CD4-positive, alpha-beta T cell treated with Interleukin-12 subunit alpha and Interleukin-12 subunit beta, for 1 hour (primary cell): ENCODE measurements around the gene TGFB1.
"Not testable (repeated sequence)": the region's sequence is repeated elsewhere in the genome, so short reads cannot be mapped to it uniquely, and the experiment has no call there.

Experiments used
- DNase-seq: peaks from one replicate; pipeline ENCODE4 v3.0.0-alpha.2; 2020

Gene TGFB1

GRCh38 chr19:41353466-41354342 lies at the start of gene TGFB1:
TSS of gene TGFB1 (minus strand) at chr19:41353922. CDS start at chr19:41353044, 878 bp downstream.
- peak; percentile 97 for DNase-seq

GRCh38 chr19:41402010-41402409 lies 48.3 kb upstream of the TGFB1 start:
- DNase-seq: no peak

GRCh38 chr19:41401483-41401882 lies 47.8 kb upstream of the TGFB1 start:
- no peak for DNase-seq

- no peak for DNase-seq
These were observed 45.8 kb upstream of the TGFB1 start for GRCh38 chr19:41399525-41399924.

- DNase-seq: no peak
These were observed 45.4 kb upstream of the TGFB1 start for GRCh38 chr19:41399091-41399490.

GRCh38 chr19:41398598-41398997 lies 44.9 kb upstream of the TGFB1 start:
- no peak for DNase-seq

GRCh38 chr19:41398050-41398418 lies 44.3 kb upstream of the TGFB1 start:
- DNase-seq: no peak

GRCh38 chr19:41397086-41398049 lies 43.6 kb upstream of the TGFB1 start, which contains the start of the genes BCKDHA and EXOSC5:
TSS of gene BCKDHA (plus strand) at chr19:41397818. CDS start at chr19:41397828, 10 bp downstream.
TSS of gene EXOSC5 (minus strand) at chr19:41397359. CDS start at chr19:41397328, 31 bp downstream.
- peak; percentile 100 for DNase-seq

- DNase-seq: no peak
These were observed 41.6 kb upstream of the TGFB1 start for GRCh38 chr19:41395355-41395754.

- no peak for DNase-seq
These were observed 39.1 kb upstream of the TGFB1 start for GRCh38 chr19:41392775-41393174.

- no peak for DNase-seq
These were observed 37.9 kb upstream of the TGFB1 start for GRCh38 chr19:41391618-41392017.

- DNase-seq: no peak
These were observed 32.7 kb upstream of the TGFB1 start for GRCh38 chr19:41386442-41386841.

GRCh38 chr19:41384351-41384750 lies 30.6 kb upstream of the TGFB1 start:
- no peak for DNase-seq

- DNase-seq: not testable (repeated sequence)
These were observed 27.8 kb upstream of the TGFB1 start for GRCh38 chr19:41381536-41381935.

GRCh38 chr19:41377977-41378709 lies 24.4 kb upstream of the TGFB1 start:
- no peak for DNase-seq

- no peak for DNase-seq
These were observed 23.3 kb upstream of the TGFB1 start for GRCh38 chr19:41376998-41377365.

- DNase-seq: no peak
These were observed 22.7 kb upstream of the TGFB1 start, which contains the start of gene TMEM91 for GRCh38 chr19:41376241-41376997. TSS of gene TMEM91 (plus strand) at chr19:41376533. CDS start at chr19:41378310, 1,777 bp downstream.

- no peak for DNase-seq
These were observed 20.3 kb upstream of the TGFB1 start for GRCh38 chr19:41373993-41374392.

GRCh38 chr19:41372501-41372900 lies 18.8 kb upstream of the TGFB1 start:
- DNase-seq: no peak

GRCh38 chr19:41371541-41371940 lies 17.8 kb upstream of the TGFB1 start:
- no peak for DNase-seq

GRCh38 chr19:41371119-41371518 lies 17.4 kb upstream of the TGFB1 start:
- not testable (repeated sequence) for DNase-seq

- no peak for DNase-seq
These were observed 16.0 kb upstream of the TGFB1 start for GRCh38 chr19:41369769-41370168.
